Panc1 (cell line): ENCODE data around the gene KRTAP20-4. TPM values are rescaled to one million over a fixed set of nuclear protein-coding genes. Genes with fewer than 3 reads are reported as not detected.

Experiments
- ATAC-seq: fragments of 200-7000 bp; cut with Tn5 transposase; 2 replicates; pipeline ENCODE4 v1.9.1; 2020; ENCODE audit warnings: mild to moderate bottlenecking, moderate library complexity
- BruUV-seq: library from RNA; stranded (reverse); fragments of 400-500 nt; replicated peaks from 2 replicates; lab custom pipeline; 2021; lab: Mats Ljungman, UMichigan
- CTCF ChIA-PET: fragments of 300-600 bp; sonication (Branson Sonifier 250); formaldehyde crosslinking; loops from one replicate; lab custom pipeline; 2022; ENCODE audit warnings: antibody characterized with exemption; lab: Charles Lee
- POLR2A ChIA-PET: fragments of 300-600 bp; sonication (Branson Sonifier 250); formaldehyde crosslinking; loops from one replicate; lab custom pipeline; 2022; ENCODE audit warnings: antibody characterized with exemption; lab: Charles Lee
- DNase-seq: peaks from one replicate; pipeline ENCODE4 v3.0.0-alpha.2; 2010; ENCODE audit warnings: low read depth, low spot score
- H3K27ac ChIP-seq: 2 replicates; pipeline ENCODE4 v1.5.1; 2011; ENCODE audit warnings: mild to moderate bottlenecking, low read length, inconsistent platforms
- H3K27me3 ChIP-seq: fragments of 200-500 bp; sonication (Bioruptor generic); 2 replicates; pipeline ENCODE4 v1.6.0; 2014; ENCODE audit warnings: low read length, inconsistent platforms; ENCODE audit not compliant: control insufficient read depth, insufficient read depth
- H3K36me3 ChIP-seq: fragments of 200-500 bp; sonication (Bioruptor generic); 2 replicates; pipeline ENCODE4 v1.5.1; 2014; ENCODE audit warnings: inconsistent platforms, mild to moderate bottlenecking, low read length, moderate library complexity; ENCODE audit not compliant: control insufficient read depth, insufficient read depth
- H3K4me1 ChIP-seq: 2 replicates; pipeline ENCODE4 v1.5.1; 2011; ENCODE audit warnings: inconsistent platforms, mild to moderate bottlenecking, low read length, moderate library complexity; ENCODE audit not compliant: control insufficient read depth, insufficient read depth
- H3K4me3 ChIP-seq, 2 experiments: 2 replicates each; pipeline ENCODE4 v1.5.1; 2011 to 2012; ENCODE audit warnings: low read depth in 2 of 2, low read length in 2 of 2, mild to moderate bottlenecking in 2 of 2, inconsistent platforms in 1 of 2, moderate library complexity in 1 of 2
- H3K9me3 ChIP-seq: fragments of 200-500 bp; sonication (Bioruptor generic); 2 replicates; pipeline ENCODE4 v1.5.1; 2014; ENCODE audit warnings: low read depth, mild to moderate bottlenecking, inconsistent platforms, low read length, moderate library complexity; ENCODE audit not compliant: control insufficient read depth, insufficient read depth
- POLR2AphosphoS5 ChIP-seq: IDR thresholded peaks from 2 replicates; pipeline ENCODE4 v1.6.1; 2012; ENCODE audit warnings: mild to moderate bottlenecking, low read depth, low read length, moderate library complexity
- SIN3A ChIP-seq: IDR thresholded peaks from 2 replicates; pipeline ENCODE4 v1.6.1; 2012; ENCODE audit warnings: low read depth, mild to moderate bottlenecking, low read length, moderate library complexity, borderline replicate concordance; ENCODE audit not compliant: insufficient read depth
- TCF7L2 ChIP-seq: IDR thresholded peaks from 2 replicates; pipeline ENCODE4 v1.6.1; 2011; ENCODE audit warnings: mild to moderate bottlenecking, low read depth, low read length, inconsistent platforms
- in situ Hi-C: cut with HindIII; loops from 2 replicates; pipeline ENCODE4 v1.10.0; 2016; ENCODE audit warnings: low sequenced_read_pairs, low pct_unique_long_range_greater_than_20kb
- intact Hi-C: fragments of 100-400 bp; cut with micrococcal nuclease; formaldehyde crosslinking; loops from one replicate; pipeline ENCODE4 v1.10.0; 2022; ENCODE audit not compliant: unreplicated experiment
- total RNA-seq: library from RNA; stranded (reverse); gene quantifications from one replicate; pipeline ENCODE4 v1.2.1, GENCODE V29; 2021; ENCODE audit not compliant: unreplicated experiment
- TF ChIP-seq, protein P1 (sequence below), 2 experiments: IDR thresholded peaks; 2 replicates each; pipeline ENCODE4 v1.6.1; 2011 to 2012; ENCODE audit warnings: low read depth in 2 of 2, control low read depth in 1 of 2, low read length in 1 of 2, mild to moderate bottlenecking in 1 of 2, moderate library complexity in 1 of 2; ENCODE audit not compliant: insufficient read depth in 1 of 2
- TF ChIP-seq, protein P2 (sequence below): fragments of 450-650 bp; IDR thresholded peaks from 2 replicates; pipeline ENCODE4 v1.5.1; 2017; ENCODE audit warnings: mild to moderate bottlenecking

The KRTAP20-4 gene
- total RNA-seq, 1 experiment from 2014 or later, result not detected

DNA sequence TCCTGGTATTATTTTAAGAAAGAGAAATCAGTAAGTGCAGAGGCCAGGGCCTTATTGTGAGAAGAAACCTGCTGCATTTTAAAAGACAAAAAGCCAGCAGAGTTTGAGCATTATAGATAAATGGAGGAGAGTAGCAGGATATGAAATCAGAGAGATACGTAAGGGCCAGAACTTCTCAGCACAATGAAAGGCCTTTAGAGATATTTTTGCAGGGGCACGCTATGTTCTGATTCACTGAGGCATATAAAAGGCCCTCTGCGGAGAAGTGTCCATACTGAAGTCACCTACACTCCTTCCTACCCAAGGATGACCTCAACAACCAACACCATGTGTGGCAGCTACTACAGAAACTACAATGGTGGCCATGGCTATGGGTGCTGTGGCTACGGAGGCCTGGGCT lies 28.3 kb upstream of the KRTAP20-4 start, which contains the start of gene KRTAP6-3:
Gene KRTAP6-3, plus strand, starts transcription at position 301 of the 400 bp plus-strand sequence. Its CDS starts 6 bp downstream, at position 307.
- no peak for DNase-seq
- in situ Hi-C loops (no loop called here), intact Hi-C loops (no loop called here)
- Histone ChIP-seq H3K9me3 (no peaks in the 10 kb centered on the region), H3K4me3 (no peak within 1 kb of the TSS), H3K4me1 (no peaks in the 10 kb centered on the region), H3K27ac (no peak within 1 kb of the TSS), H3K27me3 (no peaks in the 10 kb centered on the region), H3K36me3 (no peaks in the 10 kb centered on the region)
- no TSS peak for BruUV-seq
- CTCF ChIA-PET, result no interaction called here
- no peak for TF ChIP-seq TCF7L2
- TF ChIP-seq, protein P1, sequence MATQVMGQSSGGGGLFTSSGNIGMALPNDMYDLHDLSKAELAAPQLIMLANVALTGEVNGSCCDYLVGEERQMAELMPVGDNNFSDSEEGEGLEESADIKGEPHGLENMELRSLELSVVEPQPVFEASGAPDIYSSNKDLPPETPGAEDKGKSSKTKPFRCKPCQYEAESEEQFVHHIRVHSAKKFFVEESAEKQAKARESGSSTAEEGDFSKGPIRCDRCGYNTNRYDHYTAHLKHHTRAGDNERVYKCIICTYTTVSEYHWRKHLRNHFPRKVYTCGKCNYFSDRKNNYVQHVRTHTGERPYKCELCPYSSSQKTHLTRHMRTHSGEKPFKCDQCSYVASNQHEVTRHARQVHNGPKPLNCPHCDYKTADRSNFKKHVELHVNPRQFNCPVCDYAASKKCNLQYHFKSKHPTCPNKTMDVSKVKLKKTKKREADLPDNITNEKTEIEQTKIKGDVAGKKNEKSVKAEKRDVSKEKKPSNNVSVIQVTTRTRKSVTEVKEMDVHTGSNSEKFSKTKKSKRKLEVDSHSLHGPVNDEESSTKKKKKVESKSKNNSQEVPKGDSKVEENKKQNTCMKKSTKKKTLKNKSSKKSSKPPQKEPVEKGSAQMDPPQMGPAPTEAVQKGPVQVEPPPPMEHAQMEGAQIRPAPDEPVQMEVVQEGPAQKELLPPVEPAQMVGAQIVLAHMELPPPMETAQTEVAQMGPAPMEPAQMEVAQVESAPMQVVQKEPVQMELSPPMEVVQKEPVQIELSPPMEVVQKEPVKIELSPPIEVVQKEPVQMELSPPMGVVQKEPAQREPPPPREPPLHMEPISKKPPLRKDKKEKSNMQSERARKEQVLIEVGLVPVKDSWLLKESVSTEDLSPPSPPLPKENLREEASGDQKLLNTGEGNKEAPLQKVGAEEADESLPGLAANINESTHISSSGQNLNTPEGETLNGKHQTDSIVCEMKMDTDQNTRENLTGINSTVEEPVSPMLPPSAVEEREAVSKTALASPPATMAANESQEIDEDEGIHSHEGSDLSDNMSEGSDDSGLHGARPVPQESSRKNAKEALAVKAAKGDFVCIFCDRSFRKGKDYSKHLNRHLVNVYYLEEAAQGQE (IDR thresholded peaks at IDR 0.05; ENCODE audit: insufficient read depth in 1 of 2, low read depth in 2 of 2, low read length in 1 of 2), result no peak
- TF ChIP-seq POLR2AphosphoS5, result no peak
- TF ChIP-seq, protein P2, sequence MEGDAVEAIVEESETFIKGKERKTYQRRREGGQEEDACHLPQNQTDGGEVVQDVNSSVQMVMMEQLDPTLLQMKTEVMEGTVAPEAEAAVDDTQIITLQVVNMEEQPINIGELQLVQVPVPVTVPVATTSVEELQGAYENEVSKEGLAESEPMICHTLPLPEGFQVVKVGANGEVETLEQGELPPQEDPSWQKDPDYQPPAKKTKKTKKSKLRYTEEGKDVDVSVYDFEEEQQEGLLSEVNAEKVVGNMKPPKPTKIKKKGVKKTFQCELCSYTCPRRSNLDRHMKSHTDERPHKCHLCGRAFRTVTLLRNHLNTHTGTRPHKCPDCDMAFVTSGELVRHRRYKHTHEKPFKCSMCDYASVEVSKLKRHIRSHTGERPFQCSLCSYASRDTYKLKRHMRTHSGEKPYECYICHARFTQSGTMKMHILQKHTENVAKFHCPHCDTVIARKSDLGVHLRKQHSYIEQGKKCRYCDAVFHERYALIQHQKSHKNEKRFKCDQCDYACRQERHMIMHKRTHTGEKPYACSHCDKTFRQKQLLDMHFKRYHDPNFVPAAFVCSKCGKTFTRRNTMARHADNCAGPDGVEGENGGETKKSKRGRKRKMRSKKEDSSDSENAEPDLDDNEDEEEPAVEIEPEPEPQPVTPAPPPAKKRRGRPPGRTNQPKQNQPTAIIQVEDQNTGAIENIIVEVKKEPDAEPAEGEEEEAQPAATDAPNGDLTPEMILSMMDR, result no peak
- no peak for TF ChIP-seq SIN3A
- ATAC-seq, result no peak
- POLR2A ChIA-PET, result no interaction called here

DNA sequence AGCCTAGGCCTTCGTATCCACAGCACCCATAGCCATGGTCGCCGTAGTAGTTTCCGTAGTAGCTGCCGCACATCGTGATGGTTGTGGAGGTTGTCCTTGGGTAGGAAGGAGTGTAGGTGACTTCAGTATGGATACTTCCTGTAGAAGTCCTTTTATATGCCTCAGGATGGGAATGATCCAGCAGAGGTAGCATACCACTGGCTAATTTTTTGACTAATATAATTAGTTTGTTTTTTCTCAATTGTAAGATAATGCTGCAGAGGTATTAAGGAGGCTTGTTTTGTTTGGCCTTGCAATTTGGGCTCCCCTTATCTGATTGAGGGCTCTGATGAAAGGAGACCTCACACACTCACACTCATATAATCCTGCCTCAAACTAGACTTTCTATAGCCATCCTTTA lies 21.6 kb upstream of the KRTAP20-4 start, which contains the start of gene KRTAP6-2:
Gene KRTAP6-2, minus strand, starts transcription at position 101 of the 400 bp plus-strand sequence. Its CDS starts 28 bp downstream, at position 73.
- ATAC-seq (no peak), DNase-seq (no peak)
- no TSS peak for BruUV-seq
- no peaks in the 10 kb centered on the region for H3K36me3 ChIP-seq
- no peaks in the 10 kb centered on the region for H3K9me3 ChIP-seq
- no peak within 1 kb of the TSS for H3K4me3 ChIP-seq
- TF ChIP-seq, protein P2, result no peak
- no peak for TF ChIP-seq POLR2AphosphoS5
- ChIA-PET POLR2A (no interaction called here), CTCF (no interaction called here)
- H3K4me1 ChIP-seq, result no peaks in the 10 kb centered on the region
- H3K27me3 ChIP-seq, result no peaks in the 10 kb centered on the region
- in situ Hi-C loops (no loop called here), intact Hi-C loops (no loop called here)
- H3K27ac ChIP-seq, result no peak within 1 kb of the TSS
